ENCODE results near the gene FBXO34. TPM values are rescaled to one million over a fixed set of nuclear protein-coding genes. Genes with fewer than 3 reads are reported as not detected.

FBXO34 gene
- total RNA-seq, 1 experiment from 2014 or later = 13.9 TPM

DNA sequence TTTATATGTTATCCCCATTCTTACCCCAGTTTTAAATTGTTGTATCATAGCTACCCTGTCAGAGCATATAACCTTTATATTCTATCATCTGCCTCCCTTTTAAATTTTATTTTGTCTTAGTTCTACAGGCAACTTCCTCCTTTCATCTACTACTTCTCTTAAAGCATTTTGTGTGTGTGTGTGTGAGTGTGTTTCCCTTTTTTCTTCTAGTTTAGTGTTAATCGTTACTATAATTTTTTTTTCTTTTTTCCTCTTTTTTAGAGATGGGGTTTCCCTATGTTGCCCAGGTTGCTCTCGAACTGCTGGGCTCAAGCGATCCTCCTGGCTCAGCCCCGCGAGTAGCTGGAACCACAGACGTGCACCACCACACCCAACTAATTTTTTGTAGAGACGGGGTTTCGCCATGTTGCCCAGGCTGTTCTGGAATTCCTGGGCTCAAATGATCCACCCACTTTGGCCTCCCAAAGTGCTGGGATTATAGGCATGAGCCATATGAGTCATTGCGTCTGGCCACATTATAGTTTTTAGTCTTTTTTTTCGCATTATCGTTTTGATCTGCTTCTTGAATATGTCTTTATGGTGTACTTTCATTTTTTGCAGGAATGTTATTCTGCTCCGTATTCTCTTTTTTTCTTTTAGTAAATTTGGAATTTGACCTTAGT is 33.1 kb upstream of the FBXO34 start:
- no peak overlapping the region for H3K4me3 Mint-ChIP-seq
- H3K36me3 Mint-ChIP-seq = no peaks in the 10 kb centered on the region
- no peak for TF ChIP-seq ELF4 (CRISPR knock-in tag; IDR thresholded peaks at IDR 0.05; ENCODE audit: low read depth)
- no peak for TF ChIP-seq SOX15 (CRISPR knock-in tag; IDR thresholded peaks at IDR 0.05)
- TF ChIP-seq, protein P1, sequence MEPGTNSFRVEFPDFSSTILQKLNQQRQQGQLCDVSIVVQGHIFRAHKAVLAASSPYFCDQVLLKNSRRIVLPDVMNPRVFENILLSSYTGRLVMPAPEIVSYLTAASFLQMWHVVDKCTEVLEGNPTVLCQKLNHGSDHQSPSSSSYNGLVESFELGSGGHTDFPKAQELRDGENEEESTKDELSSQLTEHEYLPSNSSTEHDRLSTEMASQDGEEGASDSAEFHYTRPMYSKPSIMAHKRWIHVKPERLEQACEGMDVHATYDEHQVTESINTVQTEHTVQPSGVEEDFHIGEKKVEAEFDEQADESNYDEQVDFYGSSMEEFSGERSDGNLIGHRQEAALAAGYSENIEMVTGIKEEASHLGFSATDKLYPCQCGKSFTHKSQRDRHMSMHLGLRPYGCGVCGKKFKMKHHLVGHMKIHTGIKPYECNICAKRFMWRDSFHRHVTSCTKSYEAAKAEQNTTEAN (CRISPR knock-in tag; IDR thresholded peaks at IDR 0.05) = no peak
- 0 out of 2 replicates have a peak, but pooled peaks cover 8% of the 10 kb centered on the region for H3K4me1 Mint-ChIP-seq
- no peaks in the 10 kb centered on the region for H3K9me3 Mint-ChIP-seq
- no peak overlapping the region for H3K27ac Mint-ChIP-seq
- POLR2A ChIA-PET = no interaction called here
- no peak for DNase-seq (ENCODE audit: low spot score)
- no peak for ATAC-seq
- peaks cover 35% of the 10 kb centered on the region for H3K27me3 Mint-ChIP-seq (ENCODE audit: low read depth)
- CTCF ChIA-PET = no interaction called here

DNA sequence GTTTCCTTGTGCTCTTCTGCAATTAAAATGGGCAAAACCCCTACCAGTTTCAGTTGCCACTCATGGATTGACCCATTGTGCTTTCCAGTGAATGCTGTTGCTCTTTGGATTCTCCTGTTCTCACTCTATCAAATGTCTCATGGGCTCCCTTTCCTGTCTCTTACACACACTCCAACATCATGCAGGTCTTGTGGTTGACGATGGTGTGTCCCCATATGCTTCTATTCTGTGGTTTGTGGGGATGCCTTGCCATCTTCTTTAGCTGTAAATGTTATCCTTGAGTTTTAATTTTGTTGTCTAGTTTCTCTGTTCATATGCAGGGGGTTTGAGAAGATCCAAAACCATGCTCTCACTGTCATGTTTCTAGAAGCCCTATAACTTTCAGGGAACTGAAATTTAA is 31.9 kb upstream of the FBXO34 start:
- H3K27me3 Mint-ChIP-seq (ENCODE audit: low read depth) = peaks cover 35% of the 10 kb centered on the region
- ATAC-seq (no peak), DNase-seq (ENCODE audit: low spot score) (no peak)
- no peak overlapping the region for H3K4me3 Mint-ChIP-seq
- no peaks in the 10 kb centered on the region for H3K9me3 Mint-ChIP-seq
- ChIA-PET POLR2A (no interaction called here), CTCF (no interaction called here)
- 0 out of 2 replicates have a peak, but pooled peaks cover 8% of the 10 kb centered on the region for H3K4me1 Mint-ChIP-seq
- H3K36me3 Mint-ChIP-seq = no peaks in the 10 kb centered on the region
- TF ChIP-seq GABPB1 (CRISPR knock-in tag; IDR thresholded peaks at IDR 0.05) (no peak), MYBL2 (CRISPR knock-in tag; IDR thresholded peaks at IDR 0.05) (no peak), SP1 (CRISPR knock-in tag; conservative IDR thresholded peaks at IDR 0.05) (no peak), TP53 (CRISPR knock-in tag; IDR thresholded peaks at IDR 0.05) (no peak), TEAD4 (CRISPR knock-in tag; IDR thresholded peaks at IDR 0.05) (no peak), PRRX2 (CRISPR knock-in tag; IDR thresholded peaks at IDR 0.05) (no peak), NFE2L1 (CRISPR knock-in tag; IDR thresholded peaks at IDR 0.05) (no peak)
- TF ChIP-seq, protein P2, sequence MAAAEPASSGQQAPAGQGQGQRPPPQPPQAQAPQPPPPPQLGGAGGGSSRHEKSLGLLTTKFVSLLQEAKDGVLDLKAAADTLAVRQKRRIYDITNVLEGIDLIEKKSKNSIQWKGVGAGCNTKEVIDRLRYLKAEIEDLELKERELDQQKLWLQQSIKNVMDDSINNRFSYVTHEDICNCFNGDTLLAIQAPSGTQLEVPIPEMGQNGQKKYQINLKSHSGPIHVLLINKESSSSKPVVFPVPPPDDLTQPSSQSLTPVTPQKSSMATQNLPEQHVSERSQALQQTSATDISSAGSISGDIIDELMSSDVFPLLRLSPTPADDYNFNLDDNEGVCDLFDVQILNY (CRISPR knock-in tag; IDR thresholded peaks at IDR 0.05) = no peak
- TF ChIP-seq, protein P3, sequence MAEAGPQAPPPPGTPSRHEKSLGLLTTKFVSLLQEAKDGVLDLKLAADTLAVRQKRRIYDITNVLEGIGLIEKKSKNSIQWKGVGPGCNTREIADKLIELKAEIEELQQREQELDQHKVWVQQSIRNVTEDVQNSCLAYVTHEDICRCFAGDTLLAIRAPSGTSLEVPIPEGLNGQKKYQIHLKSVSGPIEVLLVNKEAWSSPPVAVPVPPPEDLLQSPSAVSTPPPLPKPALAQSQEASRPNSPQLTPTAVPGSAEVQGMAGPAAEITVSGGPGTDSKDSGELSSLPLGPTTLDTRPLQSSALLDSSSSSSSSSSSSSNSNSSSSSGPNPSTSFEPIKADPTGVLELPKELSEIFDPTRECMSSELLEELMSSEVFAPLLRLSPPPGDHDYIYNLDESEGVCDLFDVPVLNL (CRISPR knock-in tag; IDR thresholded peaks at IDR 0.05; ENCODE audit: borderline replicate concordance, low read depth) = no peak
- TF ChIP-seq, protein P4, sequence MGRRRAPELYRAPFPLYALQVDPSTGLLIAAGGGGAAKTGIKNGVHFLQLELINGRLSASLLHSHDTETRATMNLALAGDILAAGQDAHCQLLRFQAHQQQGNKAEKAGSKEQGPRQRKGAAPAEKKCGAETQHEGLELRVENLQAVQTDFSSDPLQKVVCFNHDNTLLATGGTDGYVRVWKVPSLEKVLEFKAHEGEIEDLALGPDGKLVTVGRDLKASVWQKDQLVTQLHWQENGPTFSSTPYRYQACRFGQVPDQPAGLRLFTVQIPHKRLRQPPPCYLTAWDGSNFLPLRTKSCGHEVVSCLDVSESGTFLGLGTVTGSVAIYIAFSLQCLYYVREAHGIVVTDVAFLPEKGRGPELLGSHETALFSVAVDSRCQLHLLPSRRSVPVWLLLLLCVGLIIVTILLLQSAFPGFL (CRISPR knock-in tag; IDR thresholded peaks at IDR 0.05; ENCODE audit: borderline replicate concordance) = no peak
- TF ChIP-seq, protein P5, sequence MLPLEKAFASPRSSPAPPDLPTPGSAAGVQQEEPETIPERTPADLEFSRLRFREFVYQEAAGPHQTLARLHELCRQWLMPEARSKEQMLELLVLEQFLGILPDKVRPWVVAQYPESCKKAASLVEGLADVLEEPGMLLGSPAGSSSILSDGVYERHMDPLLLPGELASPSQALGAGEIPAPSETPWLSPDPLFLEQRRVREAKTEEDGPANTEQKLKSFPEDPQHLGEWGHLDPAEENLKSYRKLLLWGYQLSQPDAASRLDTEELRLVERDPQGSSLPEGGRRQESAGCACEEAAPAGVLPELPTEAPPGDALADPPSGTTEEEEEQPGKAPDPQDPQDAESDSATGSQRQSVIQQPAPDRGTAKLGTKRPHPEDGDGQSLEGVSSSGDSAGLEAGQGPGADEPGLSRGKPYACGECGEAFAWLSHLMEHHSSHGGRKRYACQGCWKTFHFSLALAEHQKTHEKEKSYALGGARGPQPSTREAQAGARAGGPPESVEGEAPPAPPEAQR (CRISPR knock-in tag; IDR thresholded peaks at IDR 0.05) = no peak
- TF ChIP-seq, protein P6, sequence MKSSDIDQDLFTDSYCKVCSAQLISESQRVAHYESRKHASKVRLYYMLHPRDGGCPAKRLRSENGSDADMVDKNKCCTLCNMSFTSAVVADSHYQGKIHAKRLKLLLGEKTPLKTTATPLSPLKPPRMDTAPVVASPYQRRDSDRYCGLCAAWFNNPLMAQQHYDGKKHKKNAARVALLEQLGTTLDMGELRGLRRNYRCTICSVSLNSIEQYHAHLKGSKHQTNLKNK (CRISPR knock-in tag; IDR thresholded peaks at IDR 0.05) = no peak
- TF ChIP-seq, protein P7, sequence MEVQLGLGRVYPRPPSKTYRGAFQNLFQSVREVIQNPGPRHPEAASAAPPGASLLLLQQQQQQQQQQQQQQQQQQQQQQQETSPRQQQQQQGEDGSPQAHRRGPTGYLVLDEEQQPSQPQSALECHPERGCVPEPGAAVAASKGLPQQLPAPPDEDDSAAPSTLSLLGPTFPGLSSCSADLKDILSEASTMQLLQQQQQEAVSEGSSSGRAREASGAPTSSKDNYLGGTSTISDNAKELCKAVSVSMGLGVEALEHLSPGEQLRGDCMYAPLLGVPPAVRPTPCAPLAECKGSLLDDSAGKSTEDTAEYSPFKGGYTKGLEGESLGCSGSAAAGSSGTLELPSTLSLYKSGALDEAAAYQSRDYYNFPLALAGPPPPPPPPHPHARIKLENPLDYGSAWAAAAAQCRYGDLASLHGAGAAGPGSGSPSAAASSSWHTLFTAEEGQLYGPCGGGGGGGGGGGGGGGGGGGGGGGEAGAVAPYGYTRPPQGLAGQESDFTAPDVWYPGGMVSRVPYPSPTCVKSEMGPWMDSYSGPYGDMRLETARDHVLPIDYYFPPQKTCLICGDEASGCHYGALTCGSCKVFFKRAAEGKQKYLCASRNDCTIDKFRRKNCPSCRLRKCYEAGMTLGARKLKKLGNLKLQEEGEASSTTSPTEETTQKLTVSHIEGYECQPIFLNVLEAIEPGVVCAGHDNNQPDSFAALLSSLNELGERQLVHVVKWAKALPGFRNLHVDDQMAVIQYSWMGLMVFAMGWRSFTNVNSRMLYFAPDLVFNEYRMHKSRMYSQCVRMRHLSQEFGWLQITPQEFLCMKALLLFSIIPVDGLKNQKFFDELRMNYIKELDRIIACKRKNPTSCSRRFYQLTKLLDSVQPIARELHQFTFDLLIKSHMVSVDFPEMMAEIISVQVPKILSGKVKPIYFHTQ (CRISPR knock-in tag; IDR thresholded peaks at IDR 0.05) = no peak
- no peak overlapping the region for H3K27ac Mint-ChIP-seq
